GM12878 (cell line): Measurements from ENCODE around the gene SUGP2. TPM values are rescaled to one million over a fixed set of nuclear protein-coding genes. Genes with fewer than 3 reads are reported as not detected.

Experiments
- ATAC-seq: fragments of 200-7000 bp; cut with Tn5 transposase; 3 replicates; pipeline ENCODE4 v1.9.1; 2020; ENCODE audit warnings: mild to moderate bottlenecking, moderate library complexity
- BruUV-seq: library from RNA; stranded (reverse); fragments of 400-500 nt; replicated peaks from 2 replicates; lab custom pipeline; 2021; lab: Mats Ljungman, UMichigan
- CTCF ChIA-PET: fragments of 300-600 bp; sonication (Branson Sonifier 250); formaldehyde crosslinking; extraction: SDS; loops from one replicate; lab custom pipeline; 2021; ENCODE audit warnings: inconsistent platforms; lab: Yijun Ruan, JAX
- POLR2A ChIA-PET: fragments of 350-600 bp; formaldehyde crosslinking; extraction: SDS; loops from one replicate; lab custom pipeline; 2021; ENCODE audit warnings: inconsistent platforms; lab: Charles Lee
- RAD21 ChIA-PET: fragments of 300-600 bp; sonication (Branson Sonifier 250); formaldehyde crosslinking; loops from one replicate; lab custom pipeline; 2023; ENCODE audit warnings: antibody characterized with exemption; ENCODE audit not compliant: unreplicated experiment; lab: Charles Lee
- SMC1A ChIA-PET: fragments of 300-600 bp; sonication (Branson Sonifier 250); formaldehyde crosslinking; loops from one replicate; lab custom pipeline; 2023; ENCODE audit not compliant: unreplicated experiment, uncharacterized antibody; lab: Charles Lee
- DNase-seq: peaks from one replicate; pipeline ENCODE4 v3.0.0-alpha.2; 2011; ENCODE audit warnings: low read depth, low spot score
- FAIRE-seq: peaks from 3 replicates; lab custom pipeline; 2011; peaks lifted over from hg19 to GRCh38; lab: Jason Lieb, UNC
- H2AFZ ChIP-seq: 2 replicates; pipeline ENCODE4 v1.6.0; 2011; ENCODE audit warnings: low read depth, low read length, control low read depth; ENCODE audit not compliant: control insufficient read depth
- H3K27ac ChIP-seq: 2 replicates; pipeline ENCODE4 v1.5.1; 2011; ENCODE audit warnings: control low read depth; ENCODE audit not compliant: control insufficient read depth, insufficient read depth
- H3K27me3 ChIP-seq, 2 experiments: replicated peaks in 1 of 2; 2 replicates each; pipeline versions ENCODE4 v1.6.0 to v1.6.1; 2011; ENCODE audit warnings: low read length in 1 of 2; ENCODE audit not compliant: control insufficient read depth in 2 of 2, insufficient read depth in 2 of 2
- H3K36me3 ChIP-seq, 2 experiments: 2 replicates each; pipeline ENCODE4 v1.5.1; 2011; ENCODE audit warnings: low read length in 1 of 2; ENCODE audit not compliant: control insufficient read depth in 2 of 2, insufficient read depth in 2 of 2
- H3K4me1 ChIP-seq: 2 replicates; pipeline ENCODE4 v1.6.1; 2011; ENCODE audit warnings: mild to moderate bottlenecking, low read length, moderate library complexity, mixed read lengths; ENCODE audit not compliant: control insufficient read depth, insufficient read depth
- H3K4me2 ChIP-seq: 2 replicates; pipeline ENCODE4 v1.6.0; 2011; ENCODE audit warnings: control low read depth; ENCODE audit not compliant: control insufficient read depth, insufficient read depth
- H3K4me3 ChIP-seq: fragments of 200-600 bp; sonication (generic); 2 replicates; pipeline ENCODE4 v1.5.1; 2016
- H3K79me2 ChIP-seq: 2 replicates; pipeline ENCODE4 v1.6.0; 2011; ENCODE audit warnings: low read length; ENCODE audit not compliant: control insufficient read depth, insufficient read depth
- H3K9ac ChIP-seq: 2 replicates; pipeline ENCODE4 v1.8.0; 2011; ENCODE audit warnings: low read length, control low read depth, mixed read lengths; ENCODE audit not compliant: control insufficient read depth, insufficient read depth
- H3K9me3 ChIP-seq: replicated peaks from 3 replicates; pipeline ENCODE4 v1.5.1; 2011; ENCODE audit warnings: mild to moderate bottlenecking, low read length; ENCODE audit not compliant: control insufficient read depth, insufficient read depth
- H4K20me1 ChIP-seq: 2 replicates; pipeline ENCODE4 v1.6.0; 2011; ENCODE audit not compliant: control insufficient read depth, insufficient read depth
- HDAC2 ChIP-seq: fragments of 200-600 bp; sonication (generic); IDR thresholded peaks from 2 replicates; pipeline ENCODE4 v1.6.1; 2017
- POU2F2 ChIP-seq: IDR thresholded peaks from 3 replicates; pipeline ENCODE4 v1.6.1; 2011; ENCODE audit warnings: low read depth, mild to moderate bottlenecking, low read length, borderline replicate concordance
- RAD21 ChIP-seq: IDR thresholded peaks from 2 replicates; pipeline ENCODE4 v1.6.1; 2011; ENCODE audit warnings: mild to moderate bottlenecking, low read depth, low read length, moderate library complexity; ENCODE audit not compliant: insufficient read depth
- SMC3 ChIP-seq: IDR thresholded peaks from 2 replicates; pipeline ENCODE4 v1.6.1; 2011; ENCODE audit warnings: low read length, improper control_type of control experiment, borderline replicate concordance
- ZSCAN29 ChIP-seq: fragments of 450-650 bp; IDR thresholded peaks from 2 replicates; pipeline ENCODE4 v1.6.1; 2017; ENCODE audit warnings: mild to moderate bottlenecking, moderate library complexity
- WGBS: methylation state at CpG from one replicate; pipeline ENCODE4 v1.1.6; 2016; ENCODE audit warnings: low lambda C conversion rate; ENCODE audit not compliant: insufficient replicate concordance, insufficient coverage; ENCODE audit errors: missing lambda C conversion rate; 5-methylcytosine and 5-hydroxymethylcytosine counted together
- in situ Hi-C: fragments of 300-500 bp; cut with MboI; formaldehyde crosslinking; loops from 9 replicates; pipeline ENCODE4 v1.14.3; 2018; ENCODE audit warnings: mixed read lengths
- intact Hi-C: fragments of 100-400 bp; cut with micrococcal nuclease; formaldehyde crosslinking; loops from one replicate; pipeline ENCODE4 v1.14.2; 2022; ENCODE audit not compliant: unreplicated experiment
- polyA plus RNA-seq, 11 experiments: library from polyadenylated mRNA; depleted of rRNA in 4 of 11; unstranded in 6 of 11; stranded (reverse) in 5 of 11; fragments of >200 nt; fragmentation: Nextera tagmentation in 4 of 11; fragmentation: Illumina TruSeq in 1 of 11; extraction: Ambion mirVana in 4 of 11; extraction: Trizol in 1 of 11; gene quantifications; 1 replicate in 1 of 11; 2 replicates in 10 of 11; pipeline versions ENCODE4 v1.2.1 to v1.2.3, GENCODE V29; 2011 to 2016; ENCODE audit warnings: inconsistent platforms in 2 of 11, missing spikeins in 2 of 11, low read depth in 1 of 11
- total RNA-seq, 4 experiments: library from RNA; depleted of rRNA in 3 of 4; stranded (reverse); fragments of >200 nt in 3 of 4; fragmentation: Illumina TruSeq in 1 of 4; extraction: Trizol in 1 of 4; gene quantifications; 2 replicates each; pipeline versions ENCODE4 v1.2.1 to v1.2.3, GENCODE V29; 2013 to 2021
- TF ChIP-seq, protein P1 (sequence below): IDR thresholded peaks from 2 replicates; pipeline ENCODE4 v1.6.1; 2011; ENCODE audit warnings: mild to moderate bottlenecking, low read depth, low read length, moderate library complexity; ENCODE audit not compliant: insufficient replicate concordance
- TF ChIP-seq, protein P2 (sequence below), 3 experiments: IDR thresholded peaks in 2 of 3; conservative IDR thresholded peaks in 1 of 3; 2 replicates each; pipeline ENCODE4 v1.5.1; 2011; ENCODE audit warnings: low read depth in 3 of 3, low read length in 3 of 3, mild to moderate bottlenecking in 3 of 3, control low read depth in 2 of 3, moderate library complexity in 2 of 3, inconsistent platforms in 1 of 3, mixed read lengths in 1 of 3; ENCODE audit not compliant: control insufficient read depth in 2 of 3, insufficient read depth in 1 of 3; ENCODE audit errors: extremely low read depth in 1 of 3
- TF ChIP-seq, protein P3 (sequence below): fragments of 450-650 bp; IDR thresholded peaks from 2 replicates; pipeline ENCODE4 v1.6.1; 2016; ENCODE audit warnings: mild to moderate bottlenecking, moderate library complexity, borderline replicate concordance
- TF ChIP-seq, protein P4 (sequence below): IDR thresholded peaks from 2 replicates; pipeline ENCODE4 v1.6.1; 2012; ENCODE audit warnings: low read depth, low read length, improper control_type of control experiment

The SUGP2 gene
- total and polyA plus RNA-seq, 10 of the 15 experiments (the other 5 are each of a cell fraction or from before 2014, with no cell fraction given) = 15.0 to 120 (median 57.2) TPM

- no peaks in the 10 kb centered on the region for H3K9me3 ChIP-seq
- no peak overlapping the region for H2AFZ ChIP-seq
- ATAC-seq (peak; percentile 92), DNase-seq (no peak), FAIRE-seq (peak; percentile 47)
- SMC1A ChIA-PET = no interaction called here
- no peaks in the 10 kb centered on the region for H3K4me1 ChIP-seq
- no TSS peak for BruUV-seq
- POLR2A ChIA-PET = no interaction called here
- CTCF ChIA-PET = interaction anchor here (1.0 kb wide), 1 partner anchor 8 kb away, joined by 4 read pairs; no protein-coding TSS in a partner anchor
- H3K27ac ChIP-seq = no peak overlapping the region
- H4K20me1 ChIP-seq = no peaks in the 10 kb centered on the region
- H3K79me2 ChIP-seq = no peaks in the 10 kb centered on the region
- RAD21 ChIA-PET = no interaction called here
- intact Hi-C loops (no loop called here), in situ Hi-C loops (no loop called here)
- no peaks in the 10 kb centered on the region for H3K27me3 ChIP-seq
- no peak for TF ChIP-seq HDAC2
- TF ChIP-seq, protein P1, sequence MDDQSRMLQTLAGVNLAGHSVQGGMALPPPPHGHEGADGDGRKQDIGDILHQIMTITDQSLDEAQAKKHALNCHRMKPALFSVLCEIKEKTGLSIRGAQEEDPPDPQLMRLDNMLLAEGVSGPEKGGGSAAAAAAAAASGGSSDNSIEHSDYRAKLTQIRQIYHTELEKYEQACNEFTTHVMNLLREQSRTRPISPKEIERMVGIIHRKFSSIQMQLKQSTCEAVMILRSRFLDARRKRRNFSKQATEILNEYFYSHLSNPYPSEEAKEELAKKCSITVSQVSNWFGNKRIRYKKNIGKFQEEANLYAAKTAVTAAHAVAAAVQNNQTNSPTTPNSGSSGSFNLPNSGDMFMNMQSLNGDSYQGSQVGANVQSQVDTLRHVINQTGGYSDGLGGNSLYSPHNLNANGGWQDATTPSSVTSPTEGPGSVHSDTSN = no peak
- no peak for TF ChIP-seq ZSCAN29
- TF ChIP-seq POU2F2 = peak; percentile 91; the same call in 2 of the 3 replicates
- TF ChIP-seq, protein P2, sequence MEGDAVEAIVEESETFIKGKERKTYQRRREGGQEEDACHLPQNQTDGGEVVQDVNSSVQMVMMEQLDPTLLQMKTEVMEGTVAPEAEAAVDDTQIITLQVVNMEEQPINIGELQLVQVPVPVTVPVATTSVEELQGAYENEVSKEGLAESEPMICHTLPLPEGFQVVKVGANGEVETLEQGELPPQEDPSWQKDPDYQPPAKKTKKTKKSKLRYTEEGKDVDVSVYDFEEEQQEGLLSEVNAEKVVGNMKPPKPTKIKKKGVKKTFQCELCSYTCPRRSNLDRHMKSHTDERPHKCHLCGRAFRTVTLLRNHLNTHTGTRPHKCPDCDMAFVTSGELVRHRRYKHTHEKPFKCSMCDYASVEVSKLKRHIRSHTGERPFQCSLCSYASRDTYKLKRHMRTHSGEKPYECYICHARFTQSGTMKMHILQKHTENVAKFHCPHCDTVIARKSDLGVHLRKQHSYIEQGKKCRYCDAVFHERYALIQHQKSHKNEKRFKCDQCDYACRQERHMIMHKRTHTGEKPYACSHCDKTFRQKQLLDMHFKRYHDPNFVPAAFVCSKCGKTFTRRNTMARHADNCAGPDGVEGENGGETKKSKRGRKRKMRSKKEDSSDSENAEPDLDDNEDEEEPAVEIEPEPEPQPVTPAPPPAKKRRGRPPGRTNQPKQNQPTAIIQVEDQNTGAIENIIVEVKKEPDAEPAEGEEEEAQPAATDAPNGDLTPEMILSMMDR (IDR thresholded peaks at IDR 0.05 in 2 of 3, conservative IDR thresholded peaks at IDR 0.05 in 1 of 3; ENCODE audit: control insufficient read depth in 2 of 3, extremely low read depth in 1 of 3, insufficient read depth in 1 of 3, low read depth in 3 of 3, low read length in 3 of 3) = peak; percentile 29 to 39 (median 39); a peak in 4 of 6 replicates
- TF ChIP-seq, protein P3, sequence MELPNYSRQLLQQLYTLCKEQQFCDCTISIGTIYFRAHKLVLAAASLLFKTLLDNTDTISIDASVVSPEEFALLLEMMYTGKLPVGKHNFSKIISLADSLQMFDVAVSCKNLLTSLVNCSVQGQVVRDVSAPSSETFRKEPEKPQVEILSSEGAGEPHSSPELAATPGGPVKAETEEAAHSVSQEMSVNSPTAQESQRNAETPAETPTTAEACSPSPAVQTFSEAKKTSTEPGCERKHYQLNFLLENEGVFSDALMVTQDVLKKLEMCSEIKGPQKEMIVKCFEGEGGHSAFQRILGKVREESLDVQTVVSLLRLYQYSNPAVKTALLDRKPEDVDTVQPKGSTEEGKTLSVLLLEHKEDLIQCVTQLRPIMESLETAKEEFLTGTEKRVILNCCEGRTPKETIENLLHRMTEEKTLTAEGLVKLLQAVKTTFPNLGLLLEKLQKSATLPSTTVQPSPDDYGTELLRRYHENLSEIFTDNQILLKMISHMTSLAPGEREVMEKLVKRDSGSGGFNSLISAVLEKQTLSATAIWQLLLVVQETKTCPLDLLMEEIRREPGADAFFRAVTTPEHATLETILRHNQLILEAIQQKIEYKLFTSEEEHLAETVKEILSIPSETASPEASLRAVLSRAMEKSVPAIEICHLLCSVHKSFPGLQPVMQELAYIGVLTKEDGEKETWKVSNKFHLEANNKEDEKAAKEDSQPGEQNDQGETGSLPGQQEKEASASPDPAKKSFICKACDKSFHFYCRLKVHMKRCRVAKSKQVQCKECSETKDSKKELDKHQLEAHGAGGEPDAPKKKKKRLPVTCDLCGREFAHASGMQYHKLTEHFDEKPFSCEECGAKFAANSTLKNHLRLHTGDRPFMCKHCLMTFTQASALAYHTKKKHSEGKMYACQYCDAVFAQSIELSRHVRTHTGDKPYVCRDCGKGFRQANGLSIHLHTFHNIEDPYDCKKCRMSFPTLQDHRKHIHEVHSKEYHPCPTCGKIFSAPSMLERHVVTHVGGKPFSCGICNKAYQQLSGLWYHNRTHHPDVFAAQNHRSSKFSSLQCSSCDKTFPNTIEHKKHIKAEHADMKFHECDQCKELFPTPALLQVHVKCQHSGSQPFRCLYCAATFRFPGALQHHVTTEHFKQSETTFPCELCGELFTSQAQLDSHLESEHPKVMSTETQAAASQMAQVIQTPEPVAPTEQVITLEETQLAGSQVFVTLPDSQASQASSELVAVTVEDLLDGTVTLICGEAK = no peak
- TF ChIP-seq, protein P4, sequence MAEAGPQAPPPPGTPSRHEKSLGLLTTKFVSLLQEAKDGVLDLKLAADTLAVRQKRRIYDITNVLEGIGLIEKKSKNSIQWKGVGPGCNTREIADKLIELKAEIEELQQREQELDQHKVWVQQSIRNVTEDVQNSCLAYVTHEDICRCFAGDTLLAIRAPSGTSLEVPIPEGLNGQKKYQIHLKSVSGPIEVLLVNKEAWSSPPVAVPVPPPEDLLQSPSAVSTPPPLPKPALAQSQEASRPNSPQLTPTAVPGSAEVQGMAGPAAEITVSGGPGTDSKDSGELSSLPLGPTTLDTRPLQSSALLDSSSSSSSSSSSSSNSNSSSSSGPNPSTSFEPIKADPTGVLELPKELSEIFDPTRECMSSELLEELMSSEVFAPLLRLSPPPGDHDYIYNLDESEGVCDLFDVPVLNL = no peak
- peak; percentile 38 for TF ChIP-seq RAD21
- TF ChIP-seq SMC3 = peak; percentile 23; the same call in 1 of the 2 replicates
- H3K36me3 ChIP-seq = peaks cover 34 to 41% of the 10 kb centered on the region in 2 experiments
- WGBS = 60% methylated on average over 5 of the region's 5 CpGs
- no peak overlapping the region for H3K4me3 ChIP-seq
- H3K4me2 ChIP-seq = no peak overlapping the region
- H3K9ac ChIP-seq = no peak overlapping the region
Measured at GRCh38 chr19:18995804-18996241, 37.5 kb downstream of the SUGP2 start.
